ENCODE data around the gene UGGT2. TPM values are rescaled to one million over a fixed set of nuclear protein-coding genes. Genes with fewer than 3 reads are reported as not detected.
A peak's percentile ranks its signal among the peaks of the same experiment; 100 is the strongest.

Gene UGGT2
- total RNA-seq, 1 experiment from 2014 or later, result 34.5 TPM

DNA sequence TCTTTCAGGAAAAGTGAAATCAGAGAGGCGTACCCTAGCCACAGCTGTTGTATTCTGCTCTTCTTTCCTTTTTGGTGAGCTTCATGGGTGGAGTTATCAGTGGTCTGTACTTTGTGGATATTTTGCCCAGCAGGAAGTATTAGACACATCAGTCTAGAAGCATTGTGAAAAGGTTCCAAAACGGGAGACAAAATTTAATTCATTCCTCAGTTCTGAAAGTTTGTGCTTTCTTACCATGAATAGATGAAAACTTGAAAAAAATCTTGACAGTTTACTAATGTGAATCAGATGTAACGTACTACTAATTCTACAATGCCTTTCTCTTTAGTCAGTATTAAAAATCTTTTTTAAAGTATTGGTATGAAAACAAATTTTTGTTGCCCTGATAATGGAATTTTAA, 259.4 kb downstream of the UGGT2 start:
- TF ChIP-seq CTCF (conservative IDR thresholded peaks at IDR 0.05), result no peak
- Histone ChIP-seq H4K91ac (ENCODE audit: insufficient read length, low read depth, low read length) (no peak overlapping the region), H2AFZ (ENCODE audit: low read length) (no peak overlapping the region), H3K4ac (ENCODE audit: low read depth, low read length) (no peak overlapping the region), H3K27me3 (ENCODE audit: insufficient read depth, low read length) (no peaks in the 10 kb centered on the region), H3K23ac (ENCODE audit: insufficient read length, low read depth, low read length) (no peak overlapping the region), H2BK120ac (ENCODE audit: low read depth, low read length, poor library complexity, severe bottlenecking) (no peak overlapping the region), H3K4me1 (ENCODE audit: insufficient read depth, low read length) (no peaks in the 10 kb centered on the region), H3K56ac (ENCODE audit: insufficient read length, low read depth, low read length) (no peak overlapping the region), H3K18ac (ENCODE audit: insufficient read length, low read depth, low read length) (no peak overlapping the region), H2AK5ac (ENCODE audit: insufficient read length, low read length) (no peak overlapping the region), H4K8ac (replicated peaks; ENCODE audit: insufficient read length, low read depth, low read length) (no peak overlapping the region), H2BK5ac (ENCODE audit: insufficient read length, low read length) (no peak overlapping the region), H4K20me1 (ENCODE audit: control insufficient read depth, insufficient read depth, insufficient read length) (no peaks in the 10 kb centered on the region), H3K27ac (ENCODE audit: insufficient read length, low read depth, low read length) (no peak overlapping the region), H3K9me3 (ENCODE audit: control insufficient read depth, low read depth, low read length) (no peaks in the 10 kb centered on the region), H3K79me2 (ENCODE audit: insufficient read depth, low read length) (no peaks in the 10 kb centered on the region), H3K9ac (ENCODE audit: extremely low read depth, insufficient read length, low read length) (no peak overlapping the region), H3K14ac (ENCODE audit: insufficient read depth, low read length) (no peak overlapping the region), H3K23me2 (ENCODE audit: insufficient read length, low read depth, low read length, poor library complexity, severe bottlenecking) (no peaks in the 10 kb centered on the region), H2BK15ac (ENCODE audit: low read depth, low read length) (no peak overlapping the region), H3K4me2 (ENCODE audit: insufficient read depth, insufficient read length, low read length) (no peak overlapping the region), H2BK12ac (ENCODE audit: insufficient read length, low read depth, low read length) (no peak overlapping the region), H3T11ph (ENCODE audit: low read length) (no peak overlapping the region), H3K79me1 (ENCODE audit: insufficient read depth, low read depth, low read length, poor library complexity, severe bottlenecking) (no peaks in the 10 kb centered on the region), H2BK20ac (ENCODE audit: low read depth, low read length, poor library complexity, severe bottlenecking) (no peak overlapping the region), H4K5ac (ENCODE audit: insufficient read length, low read depth, low read length) (no peak overlapping the region)
- H3K4me1 Mint-ChIP-seq, result no peaks in the 10 kb centered on the region; a peak in 1 of 4 replicates
- peaks cover 15 to 38% (median 27%) of the 10 kb centered on the region in 3 experiments for H3K36me3 Mint-ChIP-seq (ENCODE audit: insufficient read depth in 1 of 3, low read depth in 3 of 3)
- H3K4me3 Mint-ChIP-seq, result no peak overlapping the region
- H3K27ac Mint-ChIP-seq, result peak overlapping the region in 1 of 3 experiments; percentile 72; a peak in 2 of 7 replicates
- peaks cover 7 to 11% of the 10 kb centered on the region in 2 experiments; a peak in 4 of 5 replicates for H3K9me3 Mint-ChIP-seq
- no peaks in the 10 kb centered on the region for H3K27me3 Mint-ChIP-seq (ENCODE audit: low read depth)
- no peak for DNase-seq
- no CpG with 5 or more reads among the region's 3 CpGs for WGBS (ENCODE audit: extremely low coverage, insufficient read length, low lambda C conversion rate)
